H1 (cell line): ENCODE results near the gene OR5B21. TPM values are rescaled to one million over a fixed set of nuclear protein-coding genes. Genes with fewer than 3 reads are reported as not detected.

ENCODE experiments used
- CHD7 ChIP-seq: fragments of 300-600 bp; sonication (generic); IDR thresholded peaks from 2 replicates; pipeline ENCODE4 v1.7.1; 2012; ENCODE audit warnings: low read length, moderate library complexity, mild to moderate bottlenecking, inconsistent platforms; ENCODE audit not compliant: insufficient replicate concordance
- HDAC2 ChIP-seq, 2 experiments: fragments of 300-600 bp in 1 of 2; sonication (generic) in 1 of 2; IDR thresholded peaks; 2 replicates each; pipeline ENCODE4 v1.6.1; 2011 to 2012; ENCODE audit warnings: low read depth in 2 of 2, low read length in 2 of 2, mild to moderate bottlenecking in 2 of 2, moderate library complexity in 2 of 2, borderline replicate concordance in 1 of 2, inconsistent platforms in 1 of 2
- PHF8 ChIP-seq: fragments of 200-600 bp; sonication (generic); conservative IDR thresholded peaks from 2 replicates; pipeline ENCODE4 v1.7.1; 2012; ENCODE audit warnings: low read depth, mild to moderate bottlenecking, inconsistent platforms, low read length, moderate library complexity
- RAD21 ChIP-seq, 2 experiments: IDR thresholded peaks in 1 of 2; conservative IDR thresholded peaks in 1 of 2; 2 replicates each; pipeline ENCODE4 v1.6.1; 2011; ENCODE audit warnings: low read depth in 2 of 2, low read length in 2 of 2, improper control_type of control experiment in 1 of 2, inconsistent platforms in 1 of 2, mild to moderate bottlenecking in 1 of 2, moderate library complexity in 1 of 2
- SIX5 ChIP-seq: IDR thresholded peaks from 2 replicates; pipeline ENCODE4 v1.6.1; 2011; ENCODE audit warnings: mild to moderate bottlenecking, low read depth, low read length
- SP1 ChIP-seq: IDR thresholded peaks from 2 replicates; pipeline ENCODE4 v1.6.1; 2011; ENCODE audit warnings: low read depth, low read length
- TAF1 ChIP-seq: IDR thresholded peaks from 2 replicates; pipeline ENCODE4 v1.6.1; 2011; ENCODE audit warnings: mild to moderate bottlenecking, low read depth, low read length
- ZNF274 ChIP-seq: IDR thresholded peaks from 2 replicates; pipeline ENCODE4 v1.7.0; 2012; ENCODE audit warnings: low read length, borderline replicate concordance; ENCODE audit errors: extremely low read depth
- polyA plus RNA-seq, 7 experiments: library from polyadenylated mRNA; depleted of rRNA in 3 of 7; stranded (reverse) in 5 of 7; unstranded in 2 of 7; fragments of >200 nt in 5 of 7; fragments of 200-250 nt in 2 of 7; gene quantifications; 1 replicate in 5 of 7; 2 replicates in 1 of 7; 4 replicates in 1 of 7; pipeline versions ENCODE4 v1.2.1 to v1.2.3, GENCODE V29; 2011 to 2013; ENCODE audit warnings: missing spikeins in 2 of 7, mixed read lengths in 2 of 7
- total RNA-seq: library from RNA; stranded (reverse); fragmentation: NEBNext Ultra II Directional; extraction: Animal tissue kit (Norgen Biotek cat#: 25700); gene quantifications from 2 replicates; pipeline ENCODE4 v1.2.1, GENCODE V29; 2021
- TF ChIP-seq, protein P1 (sequence below): IDR thresholded peaks from 2 replicates; pipeline ENCODE4 v1.6.1; 2011; ENCODE audit warnings: low read depth, mild to moderate bottlenecking, low read length; ENCODE audit not compliant: insufficient read depth

Gene OR5B21
- total and polyA plus RNA-seq, 2 of the 8 experiments (the other 6 are each of a cell fraction or from before 2014, with no cell fraction given), result not detected

- TF ChIP-seq CHD7 (no peak), SP1 (no peak), RAD21 (IDR thresholded peaks at IDR 0.05 in 1 of 2, conservative IDR thresholded peaks at IDR 0.05 in 1 of 2; ENCODE audit: low read depth in 2 of 2, low read length in 2 of 2) (no peak), PHF8 (no peak), TAF1 (no peak), HDAC2 (IDR thresholded peaks at IDR 0.05; ENCODE audit: borderline replicate concordance in 1 of 2, low read depth in 2 of 2, low read length in 2 of 2) (no peak), ZNF274 (no peak), SIX5 (no peak)
- TF ChIP-seq, protein P1, sequence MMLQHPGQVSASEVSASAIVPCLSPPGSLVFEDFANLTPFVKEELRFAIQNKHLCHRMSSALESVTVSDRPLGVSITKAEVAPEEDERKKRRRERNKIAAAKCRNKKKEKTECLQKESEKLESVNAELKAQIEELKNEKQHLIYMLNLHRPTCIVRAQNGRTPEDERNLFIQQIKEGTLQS, result no peak
Measured at GRCh38 chr11:58549644-58550043, 41.7 kb upstream of the OR5B21 start (continued).
